Heart left ventricle (tissue), 13 donors: ENCODE results near the gene DIO3.

Experiments
- CTCF ChIP-seq, 12 donors: fragments of 200-600 bp; sonication (generic) in 4 of 12; IDR thresholded peaks; one replicate each; pipeline versions ENCODE4 v1.5.0 to v1.8.0; 2018 to 2022; ENCODE audit warnings: antibody characterized with exemption in 12 of 12, mild to moderate bottlenecking in 5 of 12
- POLR2A ChIP-seq, 2 donors: fragments of 450-650 bp; IDR thresholded peaks; one replicate each; pipeline ENCODE4 v1.6.1; 2017; ENCODE audit warnings: antibody characterized with exemption in 2 of 2, mild to moderate bottlenecking in 2 of 2, moderate library complexity in 2 of 2
- donor health status: ischemic (EF 13 %, LVEDD 7.1; RV severe dilation, severe dysfunction).
- donor health status: DM: no; HTN: yes; CAD: no.
- donor health status: DM: no; HTN: no; CAD: no.
- donor health status: ischemic (EF 25% LVEDD 6.9; RV normal size, moderate dysfunction).
- donor health status: ischemic (EF 25% LVEDD 5.7; RV mildly dilated, moderate dysfunction).
- donor health status: ischemic (EF 35%, LVEDD 5.7; RV mildly dilated, moderate dysfunction).
- donor health status: nonischemic (EF 11% LVEDD 7.7; RV severe dilation, severe dysfunction).
- donor health status: DM: yes; HTN: yes; CAD: no.
- donor health status: PGD.
- donor health status: ischemic (EF 29% LVEDD 5.4; RV normal size, mild dysfunction).
- donor health status: nonischemic (EF 23%, LVEDD 6.1; RV moderate dilation, normal function).

GRCh38 chr14:101561145-101561896 lies at the start of gene DIO3:
- TF ChIP-seq CTCF (IDR thresholded peaks at IDR 0.05) (no peak), POLR2A (IDR thresholded peaks at IDR 0.05) (no peak)
